ENCODE data around the gene SPECC1. TPM values are rescaled to one million over a fixed set of nuclear protein-coding genes. Genes with fewer than 3 reads are reported as not detected.

SPECC1 gene
- total and polyA plus RNA-seq, 10 of the 15 experiments (the other 5 are each of a cell fraction or from before 2014, with no cell fraction given): 6.4 to 40.6 (median 23.9) TPM

DNA sequence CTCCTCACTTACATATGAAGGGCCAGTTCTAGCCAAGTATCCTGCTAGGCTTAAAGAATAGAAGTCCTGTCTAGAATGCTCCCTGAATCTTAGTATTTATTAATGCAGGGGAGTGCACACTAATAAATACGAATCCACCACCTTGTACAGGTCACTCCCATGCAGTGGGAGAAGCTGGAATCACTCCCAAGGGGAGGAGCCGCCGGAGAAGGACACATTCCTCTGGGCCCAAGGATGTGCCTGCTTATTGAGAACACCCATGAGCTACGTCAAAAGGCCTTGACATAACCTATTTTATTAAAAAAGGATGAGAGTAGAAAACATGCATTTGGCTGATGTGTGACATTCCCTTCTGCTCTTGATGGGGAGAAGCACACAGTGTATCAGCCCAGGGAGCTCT is 223.5 kb downstream of the SPECC1 start:
- H3K27ac ChIP-seq (ENCODE audit: control insufficient read depth, insufficient read depth): no peak overlapping the region
- H3K4me2 ChIP-seq (ENCODE audit: control insufficient read depth, insufficient read depth): no peak overlapping the region
- no peaks in the 10 kb centered on the region for H3K79me2 ChIP-seq (ENCODE audit: control insufficient read depth, insufficient read depth, low read length)
- WGBS (ENCODE audit: insufficient coverage, insufficient replicate concordance, low lambda C conversion rate, missing lambda C conversion rate): 100% methylated on average over 4 of the region's 4 CpGs
- H3K9ac ChIP-seq (ENCODE audit: control insufficient read depth, insufficient read depth, low read length): no peak overlapping the region
- BruUV-seq (replicated peaks): no TSS peak
- CTCF ChIA-PET: interaction anchor here (1.1 kb wide), 1 partner anchor 9 kb away, joined by 5 read pairs; no protein-coding TSS in a partner anchor
- no peak overlapping the region for H2AFZ ChIP-seq (ENCODE audit: control insufficient read depth, low read depth, low read length)
- no peak for ATAC-seq
- no peak for FAIRE-seq
- H3K9me3 ChIP-seq (replicated peaks; ENCODE audit: control insufficient read depth, insufficient read depth, low read length): no peaks in the 10 kb centered on the region
- RAD21 ChIA-PET (ENCODE audit: unreplicated experiment): no interaction called here
- POLR2A ChIA-PET: no interaction called here
- no peaks in the 10 kb centered on the region for H3K27me3 ChIP-seq (replicated peaks in 1 of 2; ENCODE audit: control insufficient read depth in 2 of 2, insufficient read depth in 2 of 2, low read length in 1 of 2)
- in situ Hi-C loops (cut with MboI) (loop anchor here (5.0 kb wide), 1 partner anchor 85 kb away; no protein-coding TSS in a partner anchor), intact Hi-C loops (cut with micrococcal nuclease; ENCODE audit: unreplicated experiment) (no loop called here)
- H3K4me3 ChIP-seq: no peak overlapping the region
- SMC1A ChIA-PET (ENCODE audit: uncharacterized antibody, unreplicated experiment): no interaction called here
- peaks cover 3 to 14% of the 10 kb centered on the region in 2 experiments; a peak in 3 of 4 replicates for H3K36me3 ChIP-seq (ENCODE audit: control insufficient read depth in 2 of 2, insufficient read depth in 2 of 2, low read length in 1 of 2)
- no peak for DNase-seq (ENCODE audit: low read depth, low spot score)
- H4K20me1 ChIP-seq (ENCODE audit: control insufficient read depth, insufficient read depth): no peaks in the 10 kb centered on the region
- H3K4me1 ChIP-seq (ENCODE audit: control insufficient read depth, insufficient read depth, low read length): no peaks in the 10 kb centered on the region
- no peak for TF ChIP-seq EZH2 (IDR thresholded peaks at IDR 0.05; ENCODE audit: borderline replicate concordance, control insufficient read depth, low read depth, low read length)
- TF ChIP-seq, protein P1, sequence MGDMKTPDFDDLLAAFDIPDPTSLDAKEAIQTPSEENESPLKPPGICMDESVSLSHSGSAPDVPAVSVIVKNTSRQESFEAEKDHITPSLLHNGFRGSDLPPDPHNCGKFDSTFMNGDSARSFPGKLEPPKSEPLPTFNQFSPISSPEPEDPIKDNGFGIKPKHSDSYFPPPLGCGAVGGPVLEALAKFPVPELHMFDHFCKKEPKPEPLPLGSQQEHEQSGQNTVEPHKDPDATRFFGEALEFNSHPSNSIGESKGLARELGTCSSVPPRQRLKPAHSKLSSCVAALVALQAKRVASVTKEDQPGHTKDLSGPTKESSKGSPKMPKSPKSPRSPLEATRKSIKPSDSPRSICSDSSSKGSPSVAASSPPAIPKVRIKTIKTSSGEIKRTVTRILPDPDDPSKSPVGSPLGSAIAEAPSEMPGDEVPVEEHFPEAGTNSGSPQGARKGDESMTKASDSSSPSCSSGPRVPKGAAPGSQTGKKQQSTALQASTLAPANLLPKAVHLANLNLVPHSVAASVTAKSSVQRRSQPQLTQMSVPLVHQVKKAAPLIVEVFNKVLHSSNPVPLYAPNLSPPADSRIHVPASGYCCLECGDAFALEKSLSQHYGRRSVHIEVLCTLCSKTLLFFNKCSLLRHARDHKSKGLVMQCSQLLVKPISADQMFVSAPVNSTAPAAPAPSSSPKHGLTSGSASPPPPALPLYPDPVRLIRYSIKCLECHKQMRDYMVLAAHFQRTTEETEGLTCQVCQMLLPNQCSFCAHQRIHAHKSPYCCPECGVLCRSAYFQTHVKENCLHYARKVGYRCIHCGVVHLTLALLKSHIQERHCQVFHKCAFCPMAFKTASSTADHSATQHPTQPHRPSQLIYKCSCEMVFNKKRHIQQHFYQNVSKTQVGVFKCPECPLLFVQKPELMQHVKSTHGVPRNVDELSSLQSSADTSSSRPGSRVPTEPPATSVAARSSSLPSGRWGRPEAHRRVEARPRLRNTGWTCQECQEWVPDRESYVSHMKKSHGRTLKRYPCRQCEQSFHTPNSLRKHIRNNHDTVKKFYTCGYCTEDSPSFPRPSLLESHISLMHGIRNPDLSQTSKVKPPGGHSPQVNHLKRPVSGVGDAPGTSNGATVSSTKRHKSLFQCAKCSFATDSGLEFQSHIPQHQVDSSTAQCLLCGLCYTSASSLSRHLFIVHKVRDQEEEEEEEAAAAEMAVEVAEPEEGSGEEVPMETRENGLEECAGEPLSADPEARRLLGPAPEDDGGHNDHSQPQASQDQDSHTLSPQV (IDR thresholded peaks at IDR 0.05): no peak

DNA sequence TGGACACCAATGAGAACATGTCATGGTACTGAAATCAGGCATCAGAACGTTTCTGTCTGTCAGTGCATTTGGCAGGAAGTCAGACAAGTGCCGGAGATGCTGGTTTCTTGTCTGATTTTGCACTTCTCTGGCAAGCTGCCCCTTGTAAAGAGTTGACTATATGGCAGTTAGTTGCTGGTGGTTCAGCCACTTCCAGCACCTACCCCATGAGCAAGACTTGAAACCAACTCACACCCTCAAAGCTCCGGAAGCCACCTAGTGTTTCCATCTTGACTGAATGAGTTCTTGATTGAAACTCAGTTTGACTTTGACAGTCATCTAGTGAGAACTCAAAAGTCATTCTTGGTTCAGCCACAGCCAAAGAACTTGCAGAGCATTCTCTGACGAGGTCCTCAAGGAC is 225.1 kb downstream of the SPECC1 start:
- no TSS peak for BruUV-seq (replicated peaks)
- RAD21 ChIA-PET (ENCODE audit: unreplicated experiment): no interaction called here
- peak; percentile 90 for FAIRE-seq
- TF ChIP-seq, protein P2, sequence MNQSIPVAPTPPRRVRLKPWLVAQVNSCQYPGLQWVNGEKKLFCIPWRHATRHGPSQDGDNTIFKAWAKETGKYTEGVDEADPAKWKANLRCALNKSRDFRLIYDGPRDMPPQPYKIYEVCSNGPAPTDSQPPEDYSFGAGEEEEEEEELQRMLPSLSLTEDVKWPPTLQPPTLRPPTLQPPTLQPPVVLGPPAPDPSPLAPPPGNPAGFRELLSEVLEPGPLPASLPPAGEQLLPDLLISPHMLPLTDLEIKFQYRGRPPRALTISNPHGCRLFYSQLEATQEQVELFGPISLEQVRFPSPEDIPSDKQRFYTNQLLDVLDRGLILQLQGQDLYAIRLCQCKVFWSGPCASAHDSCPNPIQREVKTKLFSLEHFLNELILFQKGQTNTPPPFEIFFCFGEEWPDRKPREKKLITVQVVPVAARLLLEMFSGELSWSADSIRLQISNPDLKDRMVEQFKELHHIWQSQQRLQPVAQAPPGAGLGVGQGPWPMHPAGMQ (IDR thresholded peaks at IDR 0.05; ENCODE audit: borderline replicate concordance): no peak
- TF ChIP-seq RUNX3 (IDR thresholded peaks at IDR 0.05; ENCODE audit: low read length) (0 out of 2 replicates have a peak, but pooled peaks have one; percentile 4), ZZZ3 (IDR thresholded peaks at IDR 0.05; ENCODE audit: control insufficient read depth, insufficient read length, low read depth) (no peak), FOXK2 (IDR thresholded peaks at IDR 0.05) (no peak)
- TF ChIP-seq, protein P3, sequence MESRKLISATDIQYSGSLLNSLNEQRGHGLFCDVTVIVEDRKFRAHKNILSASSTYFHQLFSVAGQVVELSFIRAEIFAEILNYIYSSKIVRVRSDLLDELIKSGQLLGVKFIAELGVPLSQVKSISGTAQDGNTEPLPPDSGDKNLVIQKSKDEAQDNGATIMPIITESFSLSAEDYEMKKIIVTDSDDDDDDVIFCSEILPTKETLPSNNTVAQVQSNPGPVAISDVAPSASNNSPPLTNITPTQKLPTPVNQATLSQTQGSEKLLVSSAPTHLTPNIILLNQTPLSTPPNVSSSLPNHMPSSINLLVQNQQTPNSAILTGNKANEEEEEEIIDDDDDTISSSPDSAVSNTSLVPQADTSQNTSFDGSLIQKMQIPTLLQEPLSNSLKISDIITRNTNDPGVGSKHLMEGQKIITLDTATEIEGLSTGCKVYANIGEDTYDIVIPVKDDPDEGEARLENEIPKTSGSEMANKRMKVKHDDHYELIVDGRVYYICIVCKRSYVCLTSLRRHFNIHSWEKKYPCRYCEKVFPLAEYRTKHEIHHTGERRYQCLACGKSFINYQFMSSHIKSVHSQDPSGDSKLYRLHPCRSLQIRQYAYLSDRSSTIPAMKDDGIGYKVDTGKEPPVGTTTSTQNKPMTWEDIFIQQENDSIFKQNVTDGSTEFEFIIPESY (IDR thresholded peaks at IDR 0.05): no peak
- TF ChIP-seq, protein P4, sequence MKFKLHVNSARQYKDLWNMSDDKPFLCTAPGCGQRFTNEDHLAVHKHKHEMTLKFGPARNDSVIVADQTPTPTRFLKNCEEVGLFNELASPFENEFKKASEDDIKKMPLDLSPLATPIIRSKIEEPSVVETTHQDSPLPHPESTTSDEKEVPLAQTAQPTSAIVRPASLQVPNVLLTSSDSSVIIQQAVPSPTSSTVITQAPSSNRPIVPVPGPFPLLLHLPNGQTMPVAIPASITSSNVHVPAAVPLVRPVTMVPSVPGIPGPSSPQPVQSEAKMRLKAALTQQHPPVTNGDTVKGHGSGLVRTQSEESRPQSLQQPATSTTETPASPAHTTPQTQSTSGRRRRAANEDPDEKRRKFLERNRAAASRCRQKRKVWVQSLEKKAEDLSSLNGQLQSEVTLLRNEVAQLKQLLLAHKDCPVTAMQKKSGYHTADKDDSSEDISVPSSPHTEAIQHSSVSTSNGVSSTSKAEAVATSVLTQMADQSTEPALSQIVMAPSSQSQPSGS (IDR thresholded peaks at IDR 0.05; ENCODE audit: low read length): no peak

More for the DNA sequence above, 225.1 kb downstream of the SPECC1 start:
- no peaks in the 10 kb centered on the region for H3K9me3 ChIP-seq (replicated peaks; ENCODE audit: control insufficient read depth, insufficient read depth, low read length)
- H4K20me1 ChIP-seq (ENCODE audit: control insufficient read depth, insufficient read depth): no peaks in the 10 kb centered on the region
- intact Hi-C loops (cut with micrococcal nuclease; ENCODE audit: unreplicated experiment): no loop called here
- in situ Hi-C loops (cut with MboI): loop anchor here (5.0 kb wide), 1 partner anchor 83 kb away; no protein-coding TSS in a partner anchor
- H3K4me2 ChIP-seq (ENCODE audit: control insufficient read depth, insufficient read depth): no peak overlapping the region
- no peaks in the 10 kb centered on the region for H3K4me1 ChIP-seq (ENCODE audit: control insufficient read depth, insufficient read depth, low read length)
- POLR2A ChIA-PET: no interaction called here
- no peak overlapping the region for H3K9ac ChIP-seq (ENCODE audit: control insufficient read depth, insufficient read depth, low read length)
- H3K27ac ChIP-seq (ENCODE audit: control insufficient read depth, insufficient read depth): no peak overlapping the region
- 0% methylated on average over 4 of the region's 4 CpGs for WGBS (ENCODE audit: insufficient coverage, insufficient replicate concordance, low lambda C conversion rate, missing lambda C conversion rate)
- H3K27me3 ChIP-seq (replicated peaks in 1 of 2; ENCODE audit: control insufficient read depth in 2 of 2, insufficient read depth in 2 of 2, low read length in 1 of 2): no peaks in the 10 kb centered on the region
- ATAC-seq (no peak), DNase-seq (ENCODE audit: low read depth, low spot score) (no peak)
- CTCF ChIA-PET: no interaction called here
- peaks cover 3 to 17% of the 10 kb centered on the region in 2 experiments; a peak in 3 of 4 replicates for H3K36me3 ChIP-seq (ENCODE audit: control insufficient read depth in 2 of 2, insufficient read depth in 2 of 2, low read length in 1 of 2)
- H3K79me2 ChIP-seq (ENCODE audit: control insufficient read depth, insufficient read depth, low read length): no peaks in the 10 kb centered on the region
- H2AFZ ChIP-seq (ENCODE audit: control insufficient read depth, low read depth, low read length): no peak overlapping the region
- no peak overlapping the region for H3K4me3 ChIP-seq
- SMC1A ChIA-PET (ENCODE audit: uncharacterized antibody, unreplicated experiment): no interaction called here
